Stimulated activated CD4-positive, alpha-beta T cell treated with anti-CD3 and anti-CD28 coated beads, Interleukin-4, amount 100 ng/mL, for 24 hours (primary cell): ENCODE measurements around the gene C20orf204.

Experiments
- DNase-seq: peaks from one replicate; pipeline ENCODE4 v3.0.0-alpha.2; 2020

C20orf204 gene

DNA sequence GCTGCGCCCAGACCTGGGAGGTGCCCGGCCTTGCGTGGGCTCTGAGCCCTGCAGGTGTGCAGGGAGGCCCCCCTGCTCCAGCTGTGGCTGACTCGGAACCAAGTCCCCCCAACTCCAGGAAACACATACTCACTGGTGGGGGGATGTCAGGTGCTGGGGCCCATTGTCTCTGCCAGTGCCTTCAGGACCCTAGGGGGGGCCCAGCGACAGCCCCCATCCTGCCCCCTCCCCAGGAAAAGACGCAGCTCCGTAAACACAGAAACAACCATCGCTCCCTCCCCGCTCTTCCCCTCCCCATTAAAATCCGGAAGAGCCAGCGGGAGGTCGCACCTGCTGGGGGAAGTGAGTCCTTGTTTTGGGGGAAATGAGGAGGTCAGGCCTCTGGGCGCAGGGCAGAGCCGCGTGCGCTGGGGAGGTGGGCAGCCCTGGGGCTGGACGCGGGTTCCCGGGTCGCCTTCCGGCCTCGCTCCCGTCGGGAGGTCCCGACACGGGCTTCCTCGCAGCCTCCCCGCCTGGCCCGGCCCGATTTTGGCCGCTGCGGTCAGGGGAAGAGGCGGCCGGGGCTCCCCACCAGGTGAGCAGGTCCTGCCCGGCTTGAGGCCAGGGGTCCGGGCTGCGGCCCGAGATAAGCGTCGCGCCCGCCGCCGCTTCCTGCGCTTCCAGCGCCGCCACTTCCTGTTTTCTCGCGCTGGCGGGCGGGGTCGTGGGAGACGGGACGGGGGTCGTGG is 6.2 kb downstream of the C20orf204 start:
- DNase-seq: no peak

DNA sequence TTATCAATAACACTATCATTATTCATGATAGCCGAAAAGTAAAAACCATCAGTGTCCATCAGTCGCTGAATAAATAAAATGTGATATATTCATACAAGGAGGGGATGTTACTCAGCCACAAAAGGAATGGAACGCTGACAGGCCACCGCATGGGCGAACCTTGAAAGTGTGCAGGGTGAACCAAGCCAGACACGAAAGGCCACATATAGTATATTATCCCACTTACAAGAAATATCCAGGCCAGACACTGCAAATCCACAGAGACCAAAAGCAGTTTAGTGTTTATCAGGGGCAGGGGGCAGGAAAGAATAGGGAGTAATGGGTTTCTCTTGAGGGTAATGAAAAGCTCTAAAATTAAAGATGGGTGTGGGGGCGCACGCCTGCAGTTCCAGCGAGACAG is 7.8 kb downstream of the C20orf204 start:
- no peak for DNase-seq

DNA sequence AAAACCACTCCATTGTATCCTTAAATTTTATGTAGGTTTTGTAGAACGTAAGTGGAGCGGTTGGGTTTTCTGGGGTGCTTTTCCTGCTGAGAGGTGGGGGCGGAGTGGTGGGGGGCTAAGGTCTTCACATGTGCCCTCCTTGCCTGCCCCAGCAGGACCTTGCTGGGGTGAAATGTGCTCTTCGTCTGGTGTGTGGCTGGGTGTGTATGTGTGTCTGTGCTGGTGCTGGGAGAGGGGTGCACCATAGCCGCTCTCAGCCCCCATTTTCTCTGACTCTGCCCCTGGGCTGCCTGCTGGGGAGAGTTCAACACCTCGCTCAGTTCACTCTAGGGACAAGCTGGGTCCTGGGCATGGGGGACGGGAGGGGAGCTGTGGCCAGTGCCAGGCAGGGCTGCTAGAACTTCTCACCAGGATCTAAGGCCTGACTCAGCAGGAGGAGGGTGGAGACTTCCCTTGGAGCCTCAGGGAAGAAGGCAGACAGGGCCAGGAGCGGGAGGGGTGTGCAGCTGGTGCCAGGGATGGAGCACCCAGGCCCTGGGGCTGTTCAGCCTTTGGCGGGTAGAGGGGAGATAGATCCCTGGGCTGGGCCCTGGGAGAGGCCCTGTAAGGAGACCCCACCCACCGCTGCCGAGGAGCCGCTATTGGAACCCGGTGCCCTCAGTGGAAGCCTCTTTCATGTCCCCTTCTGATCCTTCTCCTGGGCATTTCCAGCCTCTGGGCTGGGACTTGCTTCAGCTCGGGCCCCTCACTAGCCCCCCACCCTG is 8.7 kb downstream of the C20orf204 start:
- DNase-seq: no peak

DNA sequence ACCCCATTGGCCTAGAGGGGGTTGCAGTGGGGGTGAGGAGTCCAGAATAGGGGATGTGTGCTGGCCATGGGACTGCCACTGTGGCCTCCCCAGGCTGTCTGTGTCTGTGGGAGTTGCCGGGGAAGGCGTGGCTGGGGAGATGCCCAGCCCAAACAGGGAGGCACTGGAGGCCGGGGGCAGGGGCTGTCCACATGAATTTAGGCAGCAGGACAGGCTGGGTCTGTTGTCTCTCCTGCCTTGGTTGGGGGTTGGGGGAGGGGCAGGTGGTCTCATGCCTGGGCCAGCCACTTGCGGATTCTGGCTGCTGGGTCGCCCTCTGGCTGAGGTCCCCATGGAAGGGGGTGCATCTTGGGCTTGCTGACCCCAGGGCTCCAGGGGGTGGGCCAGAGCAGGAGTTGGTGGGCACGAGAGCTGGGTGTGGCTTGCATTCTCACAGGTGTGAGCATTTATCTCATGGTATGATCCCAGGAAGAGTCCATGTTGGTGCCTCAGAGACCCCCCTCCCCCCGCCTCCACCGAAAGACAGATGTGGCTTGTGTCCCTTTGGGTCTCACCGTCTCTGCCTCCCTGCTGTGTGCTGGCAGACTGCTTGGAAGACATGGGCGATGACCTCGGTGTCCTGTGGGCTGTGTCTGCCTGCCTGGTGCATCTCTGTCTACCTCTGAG is 9.5 kb downstream of the C20orf204 start:
- no peak for DNase-seq

DNA sequence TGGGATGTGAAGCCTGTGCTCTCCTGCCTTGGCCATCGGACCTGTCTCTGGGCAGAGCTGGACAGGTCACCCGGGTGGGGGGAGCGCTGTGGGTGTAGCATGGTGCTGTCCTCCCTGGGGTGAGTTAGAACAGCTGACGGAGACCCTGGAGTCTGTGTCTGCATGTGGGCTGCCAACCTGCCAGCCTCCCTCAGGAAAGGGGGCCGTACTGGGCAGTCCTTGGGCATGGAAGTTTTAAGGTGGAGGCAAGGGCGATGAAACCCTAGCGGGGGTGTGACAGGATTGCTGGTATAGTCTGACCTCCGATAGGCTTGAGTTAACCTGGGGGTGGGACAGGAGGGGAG is 11.0 kb downstream of the C20orf204 start:
- no peak for DNase-seq

DNA sequence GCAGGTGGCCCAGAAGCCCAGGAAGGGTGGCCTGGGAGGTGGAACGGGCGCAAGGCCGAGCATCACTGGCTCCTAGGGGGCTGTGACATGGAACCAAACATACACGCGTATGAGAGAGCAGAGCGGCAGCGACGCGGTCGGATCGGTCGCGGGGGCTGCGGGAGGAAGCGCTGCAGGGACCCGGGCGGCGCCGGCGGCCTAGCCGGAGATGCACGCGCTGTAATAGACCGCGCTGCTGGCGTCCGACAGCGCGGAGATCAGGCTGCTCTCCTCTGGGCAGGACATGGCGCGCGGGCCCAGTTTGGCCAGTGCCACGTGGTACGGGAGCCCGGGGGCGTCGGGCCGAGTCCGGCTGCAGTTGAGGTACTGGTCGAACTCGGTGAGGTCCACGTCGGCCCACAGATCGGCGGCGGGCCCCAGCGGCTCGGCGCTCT is 12.0 kb downstream of the C20orf204 start:
- no peak for DNase-seq

DNA sequence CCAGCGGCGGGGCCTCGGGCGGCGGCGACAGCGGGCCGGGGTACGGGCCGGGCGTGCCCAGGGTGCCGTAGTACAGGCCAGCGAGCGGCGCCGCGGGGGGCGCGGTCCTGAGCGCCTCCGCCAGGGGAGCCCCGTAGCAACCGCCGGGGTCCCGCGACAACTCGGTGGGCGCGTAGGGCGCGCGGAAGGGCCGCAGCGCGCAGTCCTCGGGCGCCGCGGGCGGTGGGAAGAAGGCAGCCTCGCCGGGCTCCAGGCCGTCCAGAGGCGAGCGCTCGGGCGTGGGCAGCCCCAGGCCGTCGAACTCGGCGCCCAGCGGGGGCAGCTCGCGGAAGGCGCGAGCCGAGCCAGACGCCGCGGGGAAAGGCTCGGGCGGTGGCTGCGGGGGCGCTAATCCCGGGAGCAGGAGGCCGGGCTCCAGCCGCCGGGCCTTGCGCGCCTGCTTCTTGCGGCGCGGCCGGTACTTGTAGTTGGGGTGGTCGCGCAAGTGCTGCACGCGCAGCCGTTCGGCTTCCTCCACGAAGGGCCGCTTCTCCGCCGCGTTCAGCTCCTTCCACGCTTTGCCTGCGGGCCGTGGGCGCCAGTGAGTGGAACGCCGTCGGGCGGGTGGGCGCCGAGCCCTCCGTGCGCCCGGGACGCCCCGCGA is 12.5 kb downstream of the C20orf204 start:
- DNase-seq: no peak

DNA sequence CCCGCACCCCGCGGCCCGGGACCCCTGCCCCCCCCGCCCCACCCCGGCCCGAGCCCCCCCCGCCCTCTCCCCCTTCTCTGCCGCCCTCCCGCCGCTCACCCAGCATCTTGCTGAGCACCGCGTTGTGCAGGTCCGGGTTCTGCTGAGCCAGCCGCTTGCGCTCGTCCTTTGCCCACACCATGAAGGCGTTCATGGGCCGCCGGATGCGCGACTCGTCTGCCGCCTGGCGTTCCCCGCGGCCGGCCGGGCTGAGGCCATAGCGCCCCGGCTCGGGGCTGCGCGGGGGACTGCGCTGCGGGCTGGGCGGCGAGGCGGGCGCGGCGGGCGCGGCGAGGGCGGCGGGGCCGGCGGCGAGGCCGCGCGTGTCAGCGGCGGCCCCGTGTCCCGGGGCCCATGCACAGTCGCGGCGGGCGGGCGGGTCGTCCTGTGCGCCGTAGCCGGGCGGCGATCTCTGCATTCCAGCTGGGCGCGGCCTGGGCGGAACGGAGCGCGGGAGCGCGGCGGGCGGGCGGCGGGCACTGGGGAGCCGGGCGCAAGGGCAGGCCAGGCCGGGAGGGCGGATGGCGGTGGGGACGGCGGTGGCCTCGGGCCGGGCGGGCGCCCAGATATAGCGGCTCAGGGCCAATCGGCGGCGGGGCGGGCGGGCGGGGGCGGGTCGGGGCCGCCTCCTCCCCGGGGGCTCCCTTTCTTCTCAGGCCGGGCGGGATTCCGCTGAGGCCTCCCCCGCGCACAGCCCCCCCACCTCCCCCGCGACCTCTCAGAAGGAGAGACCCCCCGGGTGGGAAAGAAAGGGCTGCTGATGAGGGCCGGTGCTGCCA is 13.3 kb downstream of the C20orf204 start, which contains the start of gene SOX18:
Gene SOX18 (minus strand): TSS at position 580 of the 818 bp plus-strand sequence. CDS start 123 bp downstream, at position 457.
- DNase-seq: no peak

DNA sequence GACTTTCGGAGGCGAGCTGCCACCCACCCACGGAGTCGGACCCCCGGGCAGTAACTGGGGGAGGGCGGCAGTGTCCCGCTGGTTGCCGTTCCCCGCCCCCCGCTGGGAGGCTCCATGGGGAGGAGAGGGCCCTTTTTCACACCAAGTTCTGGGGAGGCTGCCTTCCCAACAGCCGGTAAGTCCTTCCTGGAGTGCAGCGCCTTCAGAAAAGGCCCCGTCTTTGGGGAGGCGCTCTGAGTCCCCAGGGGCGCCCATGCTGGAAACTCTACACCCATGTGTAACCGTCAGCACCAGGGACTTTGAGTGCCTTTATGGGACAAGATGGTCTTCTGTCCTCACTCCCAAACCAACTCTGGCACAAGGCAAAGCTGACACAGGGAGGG is 13.9 kb downstream of the C20orf204 start:
- DNase-seq: no peak

DNA sequence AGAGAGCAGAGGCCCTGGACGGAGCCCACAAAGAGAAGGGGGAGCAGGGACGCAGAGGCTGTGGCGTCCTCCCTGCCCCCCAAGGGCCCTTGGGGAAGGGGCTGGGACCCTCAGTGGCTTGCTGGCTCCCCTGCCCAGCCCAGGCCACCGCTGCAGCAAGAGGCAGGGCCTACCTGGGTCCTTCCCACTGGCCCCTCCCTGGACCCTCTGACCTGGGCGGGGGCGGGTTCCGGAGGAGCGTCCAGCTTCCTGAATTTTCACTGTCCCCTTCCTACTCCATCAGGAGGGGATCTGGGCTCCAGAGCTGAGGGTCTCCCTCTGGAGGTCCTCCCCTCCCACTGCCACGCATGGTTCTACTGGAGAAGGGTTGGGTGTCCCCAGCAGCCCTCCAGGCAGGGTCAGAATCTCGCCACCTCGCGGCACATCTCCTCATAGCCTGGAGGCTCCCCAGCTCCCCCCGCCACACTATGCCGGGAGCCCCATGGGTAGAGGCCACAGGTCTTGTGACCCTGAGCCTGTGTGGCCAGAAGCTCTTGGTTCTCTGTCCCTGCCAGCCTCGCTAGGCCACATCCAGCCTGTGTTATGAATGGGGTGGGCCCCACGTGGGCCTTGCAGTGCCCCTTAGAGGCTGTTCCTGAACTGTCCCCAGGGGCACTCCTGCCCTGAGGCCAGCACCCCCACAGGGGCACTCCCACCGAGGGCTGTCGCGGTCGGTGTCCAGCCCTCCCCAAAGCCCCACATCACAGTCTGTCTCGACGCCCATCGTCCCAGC is 14.5 kb downstream of the C20orf204 start:
- no peak for DNase-seq

DNA sequence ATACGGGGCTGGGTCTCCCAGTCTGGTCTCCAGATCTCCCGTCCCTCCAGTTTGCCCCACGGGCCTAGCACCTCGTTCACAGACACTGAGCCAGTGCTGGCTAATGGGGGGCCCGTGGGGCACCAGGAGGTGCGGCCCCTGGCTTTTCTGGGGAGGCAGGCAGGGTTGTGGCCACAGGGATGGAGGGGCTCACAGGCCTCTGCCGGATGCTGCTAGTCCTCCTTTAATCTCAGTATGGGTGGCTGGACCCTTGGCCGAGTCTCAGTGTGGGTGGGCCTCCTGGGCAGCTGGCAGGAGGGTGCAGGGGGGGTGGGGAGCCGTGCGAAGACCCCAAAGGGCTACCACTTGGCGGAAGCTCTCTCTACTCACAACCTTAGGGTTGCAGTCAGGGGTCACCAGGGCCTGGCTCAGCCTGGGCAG is 15.1 kb downstream of the C20orf204 start:
- no peak for DNase-seq

DNA sequence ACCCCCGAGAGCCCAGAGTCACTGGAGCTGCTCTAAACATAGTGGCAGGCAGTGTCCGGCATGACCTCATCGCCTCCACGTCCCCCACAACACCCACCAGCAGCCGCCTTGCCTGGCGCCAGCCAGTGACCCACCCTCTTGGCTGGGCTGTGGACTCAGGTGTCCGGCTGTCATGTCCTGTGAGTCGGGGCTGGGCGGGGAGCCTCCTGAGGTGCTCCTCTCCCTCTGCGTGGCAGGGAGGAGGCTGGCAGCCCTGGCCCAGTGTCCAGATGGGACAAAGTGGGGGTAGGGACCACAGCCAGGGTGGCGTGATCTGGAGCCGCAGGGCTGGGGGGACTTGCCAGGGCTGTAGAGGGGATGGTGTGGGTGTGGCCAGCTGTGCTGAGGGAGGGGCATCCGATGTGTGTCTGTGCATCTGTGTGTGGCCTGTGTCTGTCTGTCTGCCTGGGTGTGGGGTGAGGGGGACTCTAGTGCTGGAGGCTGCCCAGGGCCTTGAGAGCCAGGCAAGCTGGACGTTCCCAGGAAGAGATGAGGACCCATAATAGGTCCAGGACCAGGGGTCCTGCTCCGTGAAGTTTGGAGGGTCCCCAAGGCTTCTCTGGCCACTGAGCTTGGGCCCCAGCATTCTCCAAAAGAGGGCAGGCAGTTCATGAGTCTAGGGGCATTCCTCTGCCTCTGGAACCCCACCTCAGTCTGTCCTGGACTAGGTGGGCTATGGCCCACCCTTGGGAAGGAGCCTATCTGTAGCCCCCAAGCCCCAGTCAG is 15.8 kb downstream of the C20orf204 start:
- no peak for DNase-seq

DNA sequence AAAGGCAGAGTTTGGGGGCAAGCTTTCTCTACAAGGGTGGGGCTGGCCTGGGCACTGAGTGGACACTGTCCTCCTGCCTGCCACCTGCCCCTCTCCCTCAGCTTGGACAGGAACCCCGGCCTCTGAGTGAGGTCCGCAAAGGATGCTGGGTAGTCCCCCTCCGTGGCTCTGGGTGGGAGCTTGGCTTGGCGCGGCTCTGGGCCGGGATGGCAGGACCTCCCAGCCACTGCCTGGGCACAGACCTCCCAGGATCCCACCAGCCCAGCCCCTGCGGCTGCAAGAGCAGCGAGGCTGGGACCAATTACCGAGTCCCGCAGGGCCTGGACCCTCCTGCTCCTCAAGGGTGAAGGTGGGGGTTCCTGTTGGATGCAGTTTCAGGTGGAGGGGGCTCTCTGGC is 16.3 kb downstream of the C20orf204 start:
- no peak for DNase-seq

DNA sequence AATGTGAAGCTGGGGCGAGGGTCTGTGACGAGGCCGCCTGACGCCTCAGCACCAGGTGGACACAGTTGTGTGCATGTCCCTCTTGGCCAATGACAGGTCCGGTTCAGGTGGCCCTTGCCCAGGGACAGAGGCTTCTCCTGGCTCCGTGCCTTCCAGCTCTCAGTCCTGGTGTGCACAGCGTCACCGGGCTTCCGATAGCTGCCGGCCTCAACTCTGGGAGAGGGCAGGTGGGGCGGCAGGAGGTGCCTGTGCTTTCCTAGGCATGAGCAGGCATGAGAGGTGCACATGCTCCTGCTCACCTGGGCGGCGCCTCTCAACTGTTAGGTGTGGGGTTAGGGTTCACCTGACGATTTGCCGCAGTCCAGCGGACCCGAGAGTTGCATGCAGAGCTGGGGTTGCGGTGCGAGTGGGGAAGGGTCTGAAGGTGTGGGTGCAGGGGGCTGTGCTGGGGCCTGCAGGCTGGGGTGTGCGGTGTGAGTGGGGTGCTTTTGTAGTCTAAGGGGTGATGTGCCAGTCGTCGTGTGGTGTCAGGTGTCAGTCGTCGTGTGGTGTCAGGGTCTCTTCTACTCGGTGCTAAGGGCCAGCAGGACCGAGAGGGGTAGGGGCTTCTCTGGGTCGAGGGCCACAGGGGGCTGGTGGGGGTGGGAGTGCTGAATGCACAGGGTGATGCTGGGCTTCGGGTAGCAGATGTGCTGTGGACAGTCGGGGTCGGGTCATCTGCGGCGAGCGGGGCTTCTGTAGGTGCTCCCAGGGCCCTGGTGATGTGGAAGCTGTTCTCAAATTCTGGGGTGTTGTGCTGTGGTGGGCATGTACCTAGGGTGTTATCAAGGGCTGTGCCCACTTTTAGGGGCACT is 17.2 kb downstream of the C20orf204 start:
- DNase-seq: no peak

DNA sequence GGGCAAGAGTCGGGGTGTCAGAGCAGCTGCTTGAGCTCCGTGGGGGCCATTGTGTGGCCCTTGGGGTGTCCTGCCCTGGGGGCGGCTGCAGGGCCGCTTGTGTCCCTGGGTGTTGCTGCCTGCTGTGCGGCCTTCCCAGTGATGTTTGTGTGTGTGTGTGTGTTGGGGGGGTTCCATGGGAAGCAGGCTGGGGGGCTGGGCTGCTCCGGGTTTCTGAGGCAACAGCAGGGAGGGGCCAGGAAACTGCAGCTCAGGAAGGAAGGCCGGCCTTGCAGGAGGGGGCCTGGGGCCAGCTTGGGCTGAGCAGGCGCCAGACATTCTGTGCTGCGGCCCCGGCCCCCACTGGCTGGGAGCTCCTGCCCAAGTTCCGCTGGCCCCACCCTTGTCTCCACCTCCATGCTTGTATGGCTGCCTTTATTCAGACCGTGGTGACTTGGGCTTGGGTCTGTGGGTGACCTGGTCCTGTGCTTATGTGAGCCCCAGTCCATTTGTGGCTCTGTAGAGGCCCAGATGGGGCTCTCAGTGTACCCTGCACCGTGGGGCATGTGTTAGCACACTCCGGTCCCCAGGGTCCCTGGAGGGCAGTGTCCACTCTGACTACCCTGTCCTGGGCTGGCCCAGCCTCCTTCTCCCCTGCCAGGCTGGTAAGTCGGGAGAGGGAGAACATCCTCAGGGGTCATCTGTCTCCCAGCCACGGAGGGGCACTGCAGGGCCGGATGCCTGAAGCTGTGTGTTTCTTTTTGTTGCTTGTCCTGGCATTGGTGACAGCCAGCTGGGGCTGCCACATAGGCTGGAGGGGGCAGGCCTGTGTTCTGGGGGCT is 18.1 kb downstream of the C20orf204 start:
- DNase-seq: no peak

DNA sequence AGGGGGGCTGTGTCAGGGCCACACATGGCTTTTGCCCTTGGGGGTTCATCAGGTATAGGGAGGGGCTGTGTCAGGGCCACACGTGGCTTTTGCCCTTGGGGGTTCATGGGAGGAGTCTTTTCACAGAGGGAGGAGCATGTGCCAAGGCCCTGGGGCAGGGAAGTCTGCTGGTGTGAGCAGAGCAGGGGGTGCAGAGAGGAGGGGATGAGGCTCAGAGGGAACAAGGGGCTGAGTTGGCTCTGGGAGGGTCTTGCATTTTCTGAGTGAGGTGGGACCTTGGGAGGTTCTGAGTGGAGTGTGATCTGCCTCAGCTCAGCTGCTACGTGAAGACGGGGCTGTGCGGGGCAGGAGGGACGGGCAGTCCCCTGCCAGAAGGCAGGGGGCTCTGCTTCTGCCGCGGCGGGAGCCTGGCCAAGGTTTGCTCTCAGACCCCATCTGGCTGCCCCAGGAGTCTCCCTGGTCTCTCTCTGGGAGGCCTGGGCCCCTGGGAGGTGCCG is 19.5 kb downstream of the C20orf204 start:
- no peak for DNase-seq

DNA sequence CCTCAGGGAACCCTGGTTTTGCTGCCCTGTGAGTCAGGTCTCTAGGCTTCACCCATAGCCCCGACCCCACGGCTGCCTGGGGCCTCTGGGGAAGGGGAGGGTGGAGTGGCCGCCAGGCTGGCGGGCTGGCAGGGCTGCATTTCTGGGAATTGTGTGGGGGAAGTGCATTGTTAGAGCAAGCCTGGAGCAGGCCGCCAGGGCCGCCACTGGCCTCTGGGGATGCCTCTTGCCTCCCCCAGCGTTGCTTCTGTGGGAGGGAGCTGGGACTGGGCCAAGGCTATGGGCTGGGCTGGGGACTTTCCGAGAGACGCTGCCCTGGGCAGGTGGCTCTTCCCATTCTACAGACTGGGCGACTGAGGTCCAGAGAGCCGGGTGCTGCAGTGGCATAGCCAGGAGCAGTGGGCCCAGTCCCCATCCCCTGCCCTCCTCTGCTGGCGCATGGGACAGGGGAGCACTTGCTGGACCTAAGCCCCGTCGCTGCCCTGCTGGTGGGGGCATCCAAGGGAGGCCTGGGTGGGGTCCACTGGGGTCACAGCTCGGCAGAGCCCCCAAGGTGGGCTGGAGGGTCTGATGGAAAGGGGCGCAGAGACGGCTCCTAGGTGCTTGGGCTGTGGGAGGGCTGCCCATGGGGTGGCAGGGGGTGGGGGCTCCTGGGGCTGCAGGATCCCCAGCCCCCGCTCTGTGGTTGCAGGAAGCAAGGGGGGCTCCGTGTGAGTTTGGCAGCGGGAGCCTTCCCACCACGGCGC is 20.1 kb downstream of the C20orf204 start:
- DNase-seq: no peak

DNA sequence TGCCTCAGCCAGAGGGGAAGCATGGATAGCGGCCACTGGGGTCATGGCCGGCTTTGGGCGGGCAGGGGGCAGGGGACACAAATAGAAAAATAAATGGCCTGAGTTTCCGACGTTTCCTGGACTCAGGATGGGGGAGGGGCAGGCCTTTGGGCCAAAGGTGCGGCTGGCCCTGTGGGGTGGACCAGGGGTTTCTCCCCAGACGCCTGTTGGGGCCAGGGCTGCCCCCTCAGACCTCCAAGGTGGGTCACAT is 20.6 kb downstream of the C20orf204 start:
- DNase-seq: no peak
